BJ (cell line): Measurements from ENCODE around the gene NFYC. TPM values are rescaled to one million over a fixed set of nuclear protein-coding genes. Genes with fewer than 3 reads are reported as not detected.
"Not testable (repeated sequence)": the region's sequence is repeated elsewhere in the genome, so short reads cannot be mapped to it uniquely, and the experiment has no call there.

Source experiments
- CTCF ChIA-PET: fragments of 350-600 bp; formaldehyde crosslinking; extraction: SDS; loops from one replicate; lab custom pipeline; 2021; ENCODE audit warnings: antibody characterized with exemption, inconsistent platforms; lab: Yijun Ruan, JAX
- POLR2A ChIA-PET: fragments of 300-600 bp; sonication (Branson Sonifier 250); formaldehyde crosslinking; extraction: SDS; loops from one replicate; lab custom pipeline; 2021; ENCODE audit warnings: antibody characterized with exemption; lab: Charles Lee
- DNase-seq: peaks from one replicate; pipeline ENCODE4 v3.0.0-alpha.2; 2011; ENCODE audit warnings: low read depth
- H3K27me3 ChIP-seq: 2 replicates; pipeline ENCODE4 v1.6.0; 2011; ENCODE audit warnings: low read length; ENCODE audit not compliant: control insufficient read depth, insufficient read depth
- H3K36me3 ChIP-seq: 2 replicates; pipeline ENCODE4 v1.5.1; 2011; ENCODE audit warnings: low read length; ENCODE audit not compliant: control insufficient read depth, insufficient read depth
- H3K4me3 ChIP-seq: 2 replicates; pipeline ENCODE4 v1.5.1; 2011; ENCODE audit warnings: low read depth, mild to moderate bottlenecking, control low read depth, low read length
- polyA plus RNA-seq: library from polyadenylated mRNA; depleted of rRNA; stranded (reverse); fragments of >200 nt; gene quantifications from 2 replicates; pipeline ENCODE4 v1.2.3, GENCODE V29; 2011
- TF ChIP-seq, protein P1 (sequence below): IDR thresholded peaks from 2 replicates; pipeline ENCODE4 v1.5.1; 2011; ENCODE audit warnings: low read depth, mild to moderate bottlenecking, control low read depth, inconsistent platforms, low read length, moderate library complexity; ENCODE audit not compliant: insufficient read depth

Gene NFYC
- polyA plus RNA-seq, 1 experiment = 63.2 TPM

DNA sequence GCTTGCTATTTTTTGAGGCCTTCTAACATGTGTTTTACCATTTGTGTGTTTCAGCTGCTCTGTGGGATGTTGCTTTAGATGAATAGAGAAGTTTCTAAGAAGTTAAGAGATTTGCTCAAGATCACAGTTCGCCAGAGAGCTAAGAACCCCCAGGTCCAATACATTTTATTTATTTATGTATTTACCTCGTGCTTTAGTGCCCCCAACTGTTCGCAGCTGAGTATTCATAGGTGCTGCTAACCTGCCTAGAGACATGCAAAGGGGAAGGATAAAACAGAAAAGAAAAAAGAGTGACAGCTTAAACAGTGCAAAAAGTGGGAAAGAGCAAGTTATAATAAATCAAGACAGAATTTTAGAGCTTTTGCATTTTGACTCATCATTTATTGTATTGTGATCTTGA is 31.1 kb downstream of the NFYC start:
- no peak overlapping the region for H3K4me3 ChIP-seq
- CTCF ChIA-PET = interaction anchor here (1.0 to 2.0 kb wide), 5 partner anchors 10 to 92 kb away, joined by 3 to 5 read pairs (median 4); no protein-coding TSS in a partner anchor
- TF ChIP-seq, protein P1, sequence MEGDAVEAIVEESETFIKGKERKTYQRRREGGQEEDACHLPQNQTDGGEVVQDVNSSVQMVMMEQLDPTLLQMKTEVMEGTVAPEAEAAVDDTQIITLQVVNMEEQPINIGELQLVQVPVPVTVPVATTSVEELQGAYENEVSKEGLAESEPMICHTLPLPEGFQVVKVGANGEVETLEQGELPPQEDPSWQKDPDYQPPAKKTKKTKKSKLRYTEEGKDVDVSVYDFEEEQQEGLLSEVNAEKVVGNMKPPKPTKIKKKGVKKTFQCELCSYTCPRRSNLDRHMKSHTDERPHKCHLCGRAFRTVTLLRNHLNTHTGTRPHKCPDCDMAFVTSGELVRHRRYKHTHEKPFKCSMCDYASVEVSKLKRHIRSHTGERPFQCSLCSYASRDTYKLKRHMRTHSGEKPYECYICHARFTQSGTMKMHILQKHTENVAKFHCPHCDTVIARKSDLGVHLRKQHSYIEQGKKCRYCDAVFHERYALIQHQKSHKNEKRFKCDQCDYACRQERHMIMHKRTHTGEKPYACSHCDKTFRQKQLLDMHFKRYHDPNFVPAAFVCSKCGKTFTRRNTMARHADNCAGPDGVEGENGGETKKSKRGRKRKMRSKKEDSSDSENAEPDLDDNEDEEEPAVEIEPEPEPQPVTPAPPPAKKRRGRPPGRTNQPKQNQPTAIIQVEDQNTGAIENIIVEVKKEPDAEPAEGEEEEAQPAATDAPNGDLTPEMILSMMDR = no peak
- no peak for DNase-seq
- POLR2A ChIA-PET = interaction anchor here (0.6 kb wide), 1 partner anchor 14 kb away, joined by 11 read pairs; no protein-coding TSS in a partner anchor
- no peaks in the 10 kb centered on the region for H3K36me3 ChIP-seq
- no peaks in the 10 kb centered on the region for H3K27me3 ChIP-seq

GRCh38 chr1:40723196-40723955 is 31.9 kb downstream of the NFYC start:
- Histone ChIP-seq H3K4me3 (no peak overlapping the region), H3K27me3 (no peaks in the 10 kb centered on the region), H3K36me3 (no peaks in the 10 kb centered on the region)
- DNase-seq = no peak
- ChIA-PET CTCF (interaction anchor here (1.0 to 2.0 kb wide), 3 partner anchors 12 to 93 kb away, joined by 3 to 5 read pairs (median 5); no protein-coding TSS in a partner anchor), POLR2A (interaction anchor here (0.9 kb wide), 1 partner anchor 9 kb away, joined by 5 read pairs; no protein-coding TSS in a partner anchor)
- TF ChIP-seq, protein P1 = no peak

DNA sequence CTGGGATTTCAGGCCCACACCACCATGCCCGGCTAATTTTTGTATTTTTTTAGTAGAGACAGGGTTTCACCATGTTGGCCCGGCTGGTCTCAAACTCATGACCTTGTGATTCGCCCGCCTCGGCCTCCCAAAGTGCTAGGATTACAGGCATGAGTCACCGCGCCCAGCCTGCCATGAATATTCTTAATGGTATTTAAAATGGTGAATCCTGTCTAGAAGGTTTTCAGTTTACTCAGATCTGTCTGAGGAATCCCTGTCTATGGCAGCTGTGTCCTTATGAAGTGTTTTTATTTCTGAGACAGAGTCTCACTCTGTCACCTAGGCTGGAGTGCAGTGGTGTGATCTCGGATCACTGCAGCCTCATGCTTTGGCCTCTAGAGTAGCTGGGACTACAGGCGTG is 36.2 kb downstream of the NFYC start:
- H3K36me3 ChIP-seq, H3K27me3 ChIP-seq, H3K4me3 ChIP-seq, DNase-seq, POLR2A ChIA-PET: not testable (repeated sequence)
- CTCF ChIA-PET = interaction anchor here (2.3 kb wide), 1 partner anchor 10 kb away, joined by 9 read pairs; no protein-coding TSS in a partner anchor

- H3K36me3 ChIP-seq, DNase-seq, H3K27me3 ChIP-seq, H3K4me3 ChIP-seq, POLR2A ChIA-PET: not testable (repeated sequence)
- CTCF ChIA-PET = interaction anchor here (1.3 to 2.3 kb wide), 2 partner anchors 12 to 45 kb away, joined by 4 to 9 read pairs; no protein-coding TSS in a partner anchor
These were observed 37.9 kb downstream of the NFYC start for GRCh38 chr1:40729316-40729862.

DNA sequence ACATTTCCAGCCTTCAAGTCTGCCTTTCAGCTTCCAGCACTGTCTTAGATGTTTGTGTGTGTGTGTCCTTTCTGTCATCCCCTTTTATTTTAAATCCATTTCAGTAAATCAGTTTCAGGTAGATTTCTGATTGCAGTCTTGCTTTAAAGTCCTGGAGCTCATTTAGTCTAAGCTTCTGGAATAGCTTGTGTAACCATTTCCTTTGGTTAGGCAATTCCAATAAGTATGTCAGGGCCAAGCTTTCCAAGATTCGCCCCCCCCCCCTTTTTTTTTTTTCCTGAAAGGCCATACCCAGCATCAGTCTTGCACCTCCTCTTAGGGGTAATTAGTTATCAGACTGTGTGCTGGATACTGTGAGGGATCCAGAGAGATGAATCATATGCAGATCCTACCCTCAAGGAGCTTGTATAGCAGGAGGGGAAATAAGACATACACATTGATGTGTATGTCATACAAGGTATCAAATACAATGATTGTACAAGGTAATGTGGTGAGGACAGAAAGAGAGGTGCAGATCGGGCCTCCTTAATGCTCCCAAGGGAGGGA is 41.3 kb downstream of the NFYC start:
- ChIA-PET POLR2A (interaction anchor here (0.8 kb wide), 1 partner anchor 9 kb away, joined by 5 read pairs; no protein-coding TSS in a partner anchor), CTCF (interaction anchor here (1.1 to 1.7 kb wide), 3 partner anchors 11 to 41 kb away, joined by 3 to 6 read pairs (median 4); no protein-coding TSS in a partner anchor)
- no peak for DNase-seq
- no peaks in the 10 kb centered on the region for H3K27me3 ChIP-seq
- no peaks in the 10 kb centered on the region for H3K36me3 ChIP-seq
- TF ChIP-seq, protein P1 = no peak
- no peak overlapping the region for H3K4me3 ChIP-seq
